Cardiac fibroblast (primary cell): ENCODE data around the gene FXN.
"Not testable (repeated sequence)": the region's sequence is repeated elsewhere in the genome, so short reads cannot be mapped to it uniquely, and the experiment has no call there.

Experiments used
- DNase-seq, 2 donors: peaks; one replicate each; pipeline versions ENCODE4 v3.0.0 to v3.0.0-alpha.2; 2010; ENCODE audit warnings: low read depth in 2 of 2
- H3K4me3 ChIP-seq, 2 donors: replicated peaks in 1 of 2; 1 replicate in 1 of 2; 2 replicates in 1 of 2; pipeline ENCODE4 v1.5.1; 2011; ENCODE audit warnings: low read depth in 2 of 2, low read length in 2 of 2, mild to moderate bottlenecking in 2 of 2, moderate library complexity in 1 of 2
- CTCF ChIP-seq: IDR thresholded peaks from one replicate; pipeline ENCODE4 v1.5.1; 2011; ENCODE audit warnings: low read depth, mild to moderate bottlenecking, low read length, inconsistent platforms

Gene FXN

DNA sequence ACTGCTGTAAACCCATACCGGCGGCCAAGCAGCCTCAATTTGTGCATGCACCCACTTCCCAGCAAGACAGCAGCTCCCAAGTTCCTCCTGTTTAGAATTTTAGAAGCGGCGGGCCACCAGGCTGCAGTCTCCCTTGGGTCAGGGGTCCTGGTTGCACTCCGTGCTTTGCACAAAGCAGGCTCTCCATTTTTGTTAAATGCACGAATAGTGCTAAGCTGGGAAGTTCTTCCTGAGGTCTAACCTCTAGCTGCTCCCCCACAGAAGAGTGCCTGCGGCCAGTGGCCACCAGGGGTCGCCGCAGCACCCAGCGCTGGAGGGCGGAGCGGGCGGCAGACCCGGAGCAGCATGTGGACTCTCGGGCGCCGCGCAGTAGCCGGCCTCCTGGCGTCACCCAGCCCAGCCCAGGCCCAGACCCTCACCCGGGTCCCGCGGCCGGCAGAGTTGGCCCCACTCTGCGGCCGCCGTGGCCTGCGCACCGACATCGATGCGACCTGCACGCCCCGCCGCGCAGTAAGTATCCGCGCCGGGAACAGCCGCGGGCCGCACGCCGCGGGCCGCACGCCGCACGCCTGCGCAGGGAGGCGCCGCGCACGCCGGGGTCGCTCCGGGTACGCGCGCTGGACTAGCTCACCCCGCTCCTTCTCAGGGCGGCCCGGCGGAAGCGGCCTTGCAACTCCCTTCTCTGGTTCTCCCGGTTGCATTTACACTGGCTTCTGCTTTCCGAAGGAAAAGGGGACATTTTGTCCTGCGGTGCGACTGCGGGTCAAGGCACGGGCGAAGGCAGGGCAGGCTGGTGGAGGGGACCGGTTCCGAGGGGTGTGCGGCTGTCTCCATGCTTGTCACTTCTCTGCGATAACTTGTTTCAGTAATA, at the start of gene FXN:
Gene FXN (plus strand): TSS at position 315 of the 871 bp plus-strand sequence. CDS start 31 bp downstream, at position 346.
- TF ChIP-seq CTCF, result peak; percentile 92
- peak; percentile 83 to 88 for DNase-seq
- peak within 1 kb of the TSS; percentile 73 to 92 for H3K4me3 ChIP-seq

DNA sequence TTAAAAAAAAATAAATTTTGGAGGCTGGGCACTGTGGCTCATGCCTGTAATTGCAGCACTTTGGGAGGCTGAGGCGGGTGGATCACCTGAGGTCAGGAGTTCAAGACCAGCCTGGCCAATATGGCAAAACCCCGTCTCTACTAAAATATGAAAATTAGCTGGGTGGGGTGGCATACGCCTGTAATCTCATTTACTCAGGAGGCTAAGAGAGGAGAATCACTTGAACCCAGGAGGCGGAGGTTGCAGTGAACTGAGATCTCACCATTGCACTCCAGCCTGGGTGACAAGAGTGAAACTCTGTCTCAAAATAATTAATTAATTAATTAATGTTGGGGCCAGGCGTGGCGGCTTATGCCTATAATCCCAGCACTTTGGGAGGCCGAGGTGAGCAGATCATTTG, 48.6 kb upstream of the FXN start:
- not testable (repeated sequence) for H3K4me3 ChIP-seq, DNase-seq

DNA sequence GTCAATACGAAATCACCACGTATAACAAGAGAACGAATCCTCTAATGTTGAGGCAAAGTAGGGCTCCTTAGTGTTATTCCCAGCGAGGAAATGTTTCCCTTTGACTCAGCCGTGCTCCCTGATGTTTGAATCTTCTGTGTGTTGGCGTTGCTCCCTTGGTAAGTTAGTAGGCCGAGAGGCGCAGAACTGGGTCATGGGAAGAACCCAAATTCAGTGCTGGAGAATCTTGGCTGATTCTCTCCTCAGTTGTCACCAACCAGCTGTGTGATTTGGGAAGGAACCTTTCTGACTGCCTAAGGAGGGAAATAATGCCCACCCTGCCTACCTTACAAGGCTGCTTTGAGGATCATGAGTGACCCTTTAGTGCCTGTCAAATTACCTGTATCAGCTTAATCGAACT, 44.1 kb upstream of the FXN start:
- DNase-seq, result no peak
- no peak overlapping the region for H3K4me3 ChIP-seq
- TF ChIP-seq CTCF, result no peak

GRCh38 chr9:68995776-68996175, 39.8 kb upstream of the FXN start:
- no peak for DNase-seq
- no peak for TF ChIP-seq CTCF
- no peak overlapping the region for H3K4me3 ChIP-seq

- no peak for DNase-seq
- no peak overlapping the region for H3K4me3 ChIP-seq
- no peak for TF ChIP-seq CTCF
Measured at GRCh38 chr9:68996462-68996861, 39.1 kb upstream of the FXN start.

- H3K4me3 ChIP-seq, result no peak overlapping the region
- TF ChIP-seq CTCF, result no peak
- DNase-seq, result no peak
Measured at GRCh38 chr9:68997666-68998065, 37.9 kb upstream of the FXN start.

GRCh38 chr9:68998385-68998784, 37.2 kb upstream of the FXN start:
- no peak for DNase-seq
- no peak overlapping the region for H3K4me3 ChIP-seq
- no peak for TF ChIP-seq CTCF
